PFSK-1 (cell line): ENCODE results near the gene TMEM11.

Experiments used
- FOXP2 ChIP-seq: optimal IDR thresholded peaks from 2 replicates; pipeline ENCODE3; 2011; ENCODE audit warnings: borderline replicate concordance, control low read depth, inconsistent platforms; ENCODE audit not compliant: insufficient read depth; ENCODE audit errors: extremely low read length, extremely low read depth
- POLR2AphosphoS5 ChIP-seq: IDR thresholded peaks from 2 replicates; pipeline ENCODE4 v1.6.1; 2012; ENCODE audit warnings: low read depth, mild to moderate bottlenecking, control low read depth, low read length, moderate library complexity
- SIN3A ChIP-seq: IDR thresholded peaks from 2 replicates; pipeline ENCODE4 v1.6.1; 2012; ENCODE audit warnings: mild to moderate bottlenecking, low read length, moderate library complexity, borderline replicate concordance; ENCODE audit not compliant: insufficient read depth
- TAF1 ChIP-seq: IDR thresholded peaks from 2 replicates; pipeline ENCODE4 v1.6.1; 2012; ENCODE audit warnings: low read length, control low read depth, borderline replicate concordance; ENCODE audit not compliant: insufficient read depth
- TF ChIP-seq, protein P1 (sequence below), 2 experiments: IDR thresholded peaks; 2 replicates each; pipeline versions ENCODE4 v1.6.1 to v1.8.0; 2011 to 2012; ENCODE audit warnings: low read depth in 2 of 2, low read length in 2 of 2, control low read depth in 1 of 2, inconsistent platforms in 1 of 2, mild to moderate bottlenecking in 1 of 2, moderate library complexity in 1 of 2; ENCODE audit not compliant: insufficient read depth in 1 of 2

The TMEM11 gene

DNA sequence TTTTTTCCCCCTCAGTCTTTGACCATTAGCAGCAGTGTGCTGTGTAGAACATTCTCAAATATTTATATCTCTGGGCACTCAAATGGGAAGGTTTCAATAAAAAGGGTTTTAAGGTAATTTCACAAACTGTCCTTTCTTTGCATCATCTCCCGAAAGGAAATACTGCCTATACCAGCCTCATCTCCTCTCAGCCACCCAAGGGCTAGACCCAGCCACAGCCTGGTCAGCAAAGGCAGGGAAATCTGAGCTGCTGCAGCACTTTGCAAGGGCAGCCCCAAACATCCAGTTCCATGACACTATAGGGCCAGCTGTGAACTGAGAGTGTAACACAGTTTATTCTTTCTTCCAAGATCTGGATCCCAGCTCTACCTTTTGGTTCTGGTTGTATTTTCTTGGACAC, 28.9 kb downstream of the TMEM11 start:
- TF ChIP-seq SIN3A (no peak), TAF1 (no peak), FOXP2 (no peak), POLR2AphosphoS5 (no peak)
- TF ChIP-seq, protein P1, sequence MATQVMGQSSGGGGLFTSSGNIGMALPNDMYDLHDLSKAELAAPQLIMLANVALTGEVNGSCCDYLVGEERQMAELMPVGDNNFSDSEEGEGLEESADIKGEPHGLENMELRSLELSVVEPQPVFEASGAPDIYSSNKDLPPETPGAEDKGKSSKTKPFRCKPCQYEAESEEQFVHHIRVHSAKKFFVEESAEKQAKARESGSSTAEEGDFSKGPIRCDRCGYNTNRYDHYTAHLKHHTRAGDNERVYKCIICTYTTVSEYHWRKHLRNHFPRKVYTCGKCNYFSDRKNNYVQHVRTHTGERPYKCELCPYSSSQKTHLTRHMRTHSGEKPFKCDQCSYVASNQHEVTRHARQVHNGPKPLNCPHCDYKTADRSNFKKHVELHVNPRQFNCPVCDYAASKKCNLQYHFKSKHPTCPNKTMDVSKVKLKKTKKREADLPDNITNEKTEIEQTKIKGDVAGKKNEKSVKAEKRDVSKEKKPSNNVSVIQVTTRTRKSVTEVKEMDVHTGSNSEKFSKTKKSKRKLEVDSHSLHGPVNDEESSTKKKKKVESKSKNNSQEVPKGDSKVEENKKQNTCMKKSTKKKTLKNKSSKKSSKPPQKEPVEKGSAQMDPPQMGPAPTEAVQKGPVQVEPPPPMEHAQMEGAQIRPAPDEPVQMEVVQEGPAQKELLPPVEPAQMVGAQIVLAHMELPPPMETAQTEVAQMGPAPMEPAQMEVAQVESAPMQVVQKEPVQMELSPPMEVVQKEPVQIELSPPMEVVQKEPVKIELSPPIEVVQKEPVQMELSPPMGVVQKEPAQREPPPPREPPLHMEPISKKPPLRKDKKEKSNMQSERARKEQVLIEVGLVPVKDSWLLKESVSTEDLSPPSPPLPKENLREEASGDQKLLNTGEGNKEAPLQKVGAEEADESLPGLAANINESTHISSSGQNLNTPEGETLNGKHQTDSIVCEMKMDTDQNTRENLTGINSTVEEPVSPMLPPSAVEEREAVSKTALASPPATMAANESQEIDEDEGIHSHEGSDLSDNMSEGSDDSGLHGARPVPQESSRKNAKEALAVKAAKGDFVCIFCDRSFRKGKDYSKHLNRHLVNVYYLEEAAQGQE (IDR thresholded peaks at IDR 0.05; ENCODE audit: insufficient read depth in 1 of 2, low read depth in 2 of 2, low read length in 2 of 2), result no peak

DNA sequence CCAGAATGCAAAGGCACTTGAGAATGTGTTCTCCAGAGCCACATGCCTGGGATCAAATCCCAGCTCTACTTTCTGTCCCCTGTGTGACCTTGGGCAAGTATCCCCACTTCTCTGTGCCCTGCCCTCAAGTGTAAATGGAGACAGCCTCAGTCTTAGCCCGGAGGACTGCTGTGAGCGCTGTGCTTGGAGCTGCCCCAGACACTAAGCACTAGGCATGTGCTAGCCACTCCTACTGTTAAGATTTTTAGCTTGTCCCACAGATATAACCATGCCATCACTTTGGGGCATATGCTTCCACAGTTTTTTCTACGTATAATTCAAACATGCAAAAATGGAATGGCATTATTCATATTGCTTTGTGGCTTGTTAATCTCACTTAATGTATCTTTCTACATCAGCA, 29.4 kb downstream of the TMEM11 start:
- TF ChIP-seq SIN3A (no peak), POLR2AphosphoS5 (no peak), TAF1 (no peak)

DNA sequence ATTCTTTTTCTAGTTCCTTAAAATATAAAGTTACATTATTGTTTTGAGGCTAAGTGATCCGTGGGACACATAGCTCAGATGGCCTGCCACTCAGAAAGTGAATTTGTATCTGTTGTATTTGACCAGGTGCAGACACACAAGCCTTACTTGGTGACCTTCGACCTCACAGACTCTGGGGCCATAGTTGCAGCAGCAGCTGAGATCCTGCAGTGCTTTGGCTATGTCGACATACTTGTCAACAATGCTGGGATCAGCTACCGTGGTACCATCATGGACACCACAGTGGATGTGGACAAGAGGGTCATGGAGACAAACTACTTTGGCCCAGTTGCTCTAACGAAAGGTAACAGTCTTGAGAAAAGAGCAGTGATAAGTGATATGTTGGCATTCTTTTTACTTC, 30.5 kb downstream of the TMEM11 start:
- TF ChIP-seq POLR2AphosphoS5, result no peak

GRCh38 chr17:21177854-21178600, 35.9 kb downstream of the TMEM11 start:
- TF ChIP-seq FOXP2 (no peak), SIN3A (no peak), POLR2AphosphoS5 (no peak), TAF1 (no peak)
- TF ChIP-seq, protein P1 (IDR thresholded peaks at IDR 0.05; ENCODE audit: insufficient read depth in 1 of 2, low read depth in 2 of 2, low read length in 2 of 2), result no peak

GRCh38 chr17:21177401-21177800, 36.6 kb downstream of the TMEM11 start:
- TF ChIP-seq POLR2AphosphoS5, result no peak
- TF ChIP-seq, protein P1 (IDR thresholded peaks at IDR 0.05; ENCODE audit: insufficient read depth in 1 of 2, low read depth in 2 of 2, low read length in 2 of 2), result no peak
- no peak for TF ChIP-seq SIN3A
- TF ChIP-seq FOXP2, result no peak
- no peak for TF ChIP-seq TAF1

GRCh38 chr17:21176773-21177395, 37.1 kb downstream of the TMEM11 start:
- TF ChIP-seq SIN3A (no peak), TAF1 (no peak), FOXP2 (no peak), POLR2AphosphoS5 (no peak)
- TF ChIP-seq, protein P1 (IDR thresholded peaks at IDR 0.05; ENCODE audit: insufficient read depth in 1 of 2, low read depth in 2 of 2, low read length in 2 of 2), result no peak
